H9 (cell line): Measurements from ENCODE around the gene TENM3. TPM values are rescaled to one million over a fixed set of nuclear protein-coding genes. Genes with fewer than 3 reads are reported as not detected.

Experiments
- DNase-seq: peaks from one replicate; pipeline ENCODE4 v3.0.0-alpha.2; 2017
- H2AFZ ChIP-seq: one replicate; pipeline ENCODE4 v1.6.1; 2013; ENCODE audit warnings: mild to moderate bottlenecking, low read length, control low read depth, moderate library complexity
- H2AK5ac ChIP-seq: 2 replicates; pipeline ENCODE4 v1.6.1; 2013; ENCODE audit warnings: low read length, control low read depth, mixed read lengths; ENCODE audit not compliant: insufficient read length
- H2BK120ac ChIP-seq: one replicate; pipeline ENCODE4 v1.6.1; 2013; ENCODE audit warnings: low read depth, mild to moderate bottlenecking, low read length, control low read depth, inconsistent platforms; ENCODE audit not compliant: poor library complexity, severe bottlenecking
- H2BK12ac ChIP-seq: 2 replicates; pipeline ENCODE4 v1.6.1; 2013; ENCODE audit warnings: low read length, control low read depth, mixed read lengths, low read depth; ENCODE audit not compliant: insufficient read length
- H2BK15ac ChIP-seq: 2 replicates; pipeline ENCODE4 v1.6.1; 2013; ENCODE audit warnings: low read depth, low read length, control low read depth
- H2BK20ac ChIP-seq: one replicate; pipeline ENCODE4 v1.6.1; 2013; ENCODE audit warnings: low read depth, mild to moderate bottlenecking, low read length, control low read depth, inconsistent platforms; ENCODE audit not compliant: poor library complexity, severe bottlenecking
- H2BK5ac ChIP-seq: 2 replicates; pipeline ENCODE4 v1.6.1; 2013; ENCODE audit warnings: low read length, control low read depth, mixed read lengths; ENCODE audit not compliant: insufficient read length
- H3K14ac ChIP-seq: 2 replicates; pipeline ENCODE4 v1.6.1; 2013; ENCODE audit warnings: low read length, control low read depth; ENCODE audit not compliant: insufficient read depth
- H3K18ac ChIP-seq: 2 replicates; pipeline ENCODE4 v1.6.1; 2013; ENCODE audit warnings: low read depth, mild to moderate bottlenecking, mixed read lengths, low read length, control low read depth; ENCODE audit not compliant: insufficient read length
- H3K23ac ChIP-seq: 2 replicates; pipeline ENCODE4 v1.6.1; 2013; ENCODE audit warnings: low read length, control low read depth, mixed read lengths, low read depth; ENCODE audit not compliant: insufficient read length
- H3K23me2 ChIP-seq: 2 replicates; pipeline ENCODE4 v1.6.1; 2013; ENCODE audit warnings: low read depth, mild to moderate bottlenecking, mixed read lengths, low read length, control low read depth; ENCODE audit not compliant: insufficient read length, poor library complexity, severe bottlenecking
- H3K27ac ChIP-seq: 2 replicates; pipeline ENCODE4 v1.5.1; 2013; ENCODE audit warnings: low read length, control low read depth, mixed read lengths, low read depth; ENCODE audit not compliant: insufficient read length
- H3K27me3 ChIP-seq: 2 replicates; pipeline ENCODE4 v1.6.1; 2013; ENCODE audit warnings: low read length, control low read depth, inconsistent platforms; ENCODE audit not compliant: insufficient read depth
- H3K4ac ChIP-seq: 2 replicates; pipeline ENCODE4 v1.6.1; 2013; ENCODE audit warnings: low read depth, mild to moderate bottlenecking, control low read depth, inconsistent platforms, low read length, moderate library complexity
- H3K4me1 ChIP-seq: 2 replicates; pipeline ENCODE4 v1.6.1; 2013; ENCODE audit warnings: low read length, control low read depth, inconsistent platforms; ENCODE audit not compliant: insufficient read depth
- H3K4me2 ChIP-seq: 2 replicates; pipeline ENCODE4 v1.6.1; 2013; ENCODE audit warnings: low read length, control low read depth, mixed read lengths; ENCODE audit not compliant: insufficient read length, insufficient read depth
- H3K56ac ChIP-seq: 2 replicates; pipeline ENCODE4 v1.6.1; 2013; ENCODE audit warnings: low read depth, mild to moderate bottlenecking, mixed read lengths, low read length, control low read depth; ENCODE audit not compliant: insufficient read length
- H3K79me1 ChIP-seq: 2 replicates; pipeline ENCODE4 v1.6.1; 2013; ENCODE audit warnings: low read depth, mild to moderate bottlenecking, moderate library complexity, low read length, control low read depth, inconsistent platforms; ENCODE audit not compliant: insufficient read depth, poor library complexity, severe bottlenecking
- H3K79me2 ChIP-seq: 2 replicates; pipeline ENCODE4 v1.6.1; 2013; ENCODE audit warnings: low read length, control low read depth, inconsistent platforms; ENCODE audit not compliant: insufficient read depth
- H3K9ac ChIP-seq: 2 replicates; pipeline ENCODE4 v1.6.1; 2013; ENCODE audit warnings: low read length, control low read depth, mixed read lengths; ENCODE audit not compliant: insufficient read length; ENCODE audit errors: extremely low read depth
- H3K9me3 ChIP-seq: one replicate; pipeline ENCODE4 v1.6.1; 2013; ENCODE audit warnings: low read depth, low read length, inconsistent platforms; ENCODE audit not compliant: control insufficient read depth
- H3T11ph ChIP-seq: one replicate; pipeline ENCODE4 v1.6.1; 2013; ENCODE audit warnings: mild to moderate bottlenecking, low read length, control low read depth, inconsistent platforms
- H4K20me1 ChIP-seq: one replicate; pipeline ENCODE4 v1.6.1; 2013; ENCODE audit not compliant: control insufficient read depth, insufficient read length, insufficient read depth
- H4K5ac ChIP-seq: 2 replicates; pipeline ENCODE4 v1.6.1; 2013; ENCODE audit warnings: low read depth, mild to moderate bottlenecking, mixed read lengths, low read length, control low read depth; ENCODE audit not compliant: insufficient read length
- H4K8ac ChIP-seq: replicated peaks from 2 replicates; pipeline ENCODE4 v1.6.1; 2013; ENCODE audit warnings: low read length, control low read depth, mixed read lengths, low read depth; ENCODE audit not compliant: insufficient read length
- H4K91ac ChIP-seq: 2 replicates; pipeline ENCODE4 v1.6.1; 2013; ENCODE audit warnings: low read depth, mild to moderate bottlenecking, moderate library complexity, mixed read lengths, low read length, control low read depth; ENCODE audit not compliant: insufficient read length
- H3K27ac Mint-ChIP-seq, 3 experiments: 2 replicates in 2 of 3; 3 replicates in 1 of 3; pipeline ENCODE4 v1.8.0; 2020 to 2021; ENCODE audit warnings: mixed read lengths in 3 of 3, mild to moderate bottlenecking in 1 of 3, moderate library complexity in 1 of 3
- H3K27me3 Mint-ChIP-seq: 2 replicates; pipeline ENCODE4 v1.8.0; 2021; ENCODE audit warnings: low read depth, mild to moderate bottlenecking, moderate library complexity, mixed read lengths
- H3K36me3 Mint-ChIP-seq, 3 experiments: 2 replicates in 2 of 3; 3 replicates in 1 of 3; pipeline ENCODE4 v1.8.0; 2020 to 2021; ENCODE audit warnings: low read depth in 3 of 3, mixed read lengths in 3 of 3; ENCODE audit not compliant: insufficient read depth in 1 of 3
- H3K4me1 Mint-ChIP-seq, 2 experiments: 2 replicates each; pipeline ENCODE4 v1.8.0; 2020; ENCODE audit warnings: mixed read lengths in 2 of 2
- H3K4me3 Mint-ChIP-seq, 2 experiments: 2 replicates in 1 of 2; 3 replicates in 1 of 2; pipeline ENCODE4 v1.8.0; 2020 to 2021; ENCODE audit warnings: mild to moderate bottlenecking in 2 of 2, mixed read lengths in 2 of 2, moderate library complexity in 1 of 2
- H3K9me3 Mint-ChIP-seq, 2 experiments: 2 replicates in 1 of 2; 3 replicates in 1 of 2; pipeline ENCODE4 v1.8.0; 2020; ENCODE audit warnings: mild to moderate bottlenecking in 2 of 2, mixed read lengths in 2 of 2, moderate library complexity in 1 of 2
- WGBS: extraction: QIAGEN DNeasy Blood & Tissue Kit; methylation state at CpG from one replicate; pipeline ENCODE4 v1.1.7; 2013; ENCODE audit warnings: missing lambda C conversion rate, low lambda C conversion rate, mixed read lengths; ENCODE audit not compliant: insufficient read length; ENCODE audit errors: extremely low coverage; 5-methylcytosine and 5-hydroxymethylcytosine counted together
- total RNA-seq: library from RNA; stranded (reverse); gene quantifications from 2 replicates; pipeline ENCODE4 v1.2.1, GENCODE V29; 2021
- TF ChIP-seq, protein P1 (sequence below): fragments of 200-600 bp; sonication (generic); conservative IDR thresholded peaks from 3 replicates; pipeline ENCODE4 v1.8.0; 2021; ENCODE audit warnings: antibody characterized with exemption, mild to moderate bottlenecking

TENM3 gene
- total RNA-seq, 1 experiment from 2014 or later, result 49.6 TPM

DNA sequence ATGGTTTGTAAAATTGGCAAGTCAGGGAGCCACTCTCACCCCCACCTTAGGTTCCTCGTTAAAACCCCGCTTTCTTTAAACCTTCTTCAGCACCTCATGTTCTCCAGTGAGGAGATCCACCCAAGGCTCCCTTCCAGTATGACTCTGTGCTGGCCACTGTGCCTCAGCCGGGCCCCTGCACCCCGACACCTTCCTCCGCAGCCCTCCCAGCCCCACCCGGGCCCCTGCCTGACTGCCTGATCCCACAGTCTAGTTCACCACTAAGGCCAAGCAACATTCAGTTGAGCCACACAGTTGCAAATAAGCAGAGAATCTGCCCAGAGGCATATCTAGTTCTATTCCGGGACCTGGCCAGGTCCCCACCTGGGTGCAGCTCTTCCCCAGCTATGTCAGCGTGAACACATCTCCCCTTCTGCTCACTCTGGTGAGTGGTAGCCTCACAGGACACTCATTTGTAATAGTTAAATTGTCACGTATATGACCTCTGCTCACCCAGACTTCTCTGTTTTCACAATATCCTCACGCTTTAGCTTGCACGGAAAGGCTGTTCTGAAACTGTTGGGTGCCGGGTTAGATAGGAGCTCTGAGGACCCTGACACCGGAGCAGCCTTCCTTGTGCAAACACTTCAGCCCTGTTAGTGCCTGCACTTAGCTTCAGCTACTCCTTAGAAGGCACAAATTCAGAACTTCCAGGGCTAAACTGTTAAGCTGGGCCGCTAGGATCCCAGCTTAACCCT is 527.2 kb downstream of the TENM3 start:
- peaks cover 23 to 37% of the 10 kb centered on the region in 2 experiments for H3K4me1 Mint-ChIP-seq
- Histone ChIP-seq H3K27ac (no peak overlapping the region), H3K4ac (no peak overlapping the region), H2BK120ac (no peak overlapping the region), H4K91ac (no peak overlapping the region), H3K79me2 (no peaks in the 10 kb centered on the region), H3K23me2 (no peaks in the 10 kb centered on the region), H3T11ph (no peak overlapping the region), H2AK5ac (no peak overlapping the region), H4K8ac (no peak overlapping the region), H2BK5ac (no peak overlapping the region), H2BK15ac (no peak overlapping the region), H2AFZ (no peak overlapping the region), H3K9ac (no peak overlapping the region), H3K23ac (no peak overlapping the region), H4K5ac (no peak overlapping the region), H2BK20ac (no peak overlapping the region), H3K4me2 (no peak overlapping the region), H3K4me1 (peaks cover 5% of the 10 kb centered on the region; the same call in 1 of the 2 replicates), H2BK12ac (no peak overlapping the region), H3K27me3 (no peaks in the 10 kb centered on the region), H3K9me3 (no peaks in the 10 kb centered on the region), H3K14ac (no peak overlapping the region), H3K79me1 (no peaks in the 10 kb centered on the region), H3K18ac (no peak overlapping the region), H4K20me1 (no peaks in the 10 kb centered on the region), H3K56ac (no peak overlapping the region)
- no peak overlapping the region for H3K4me3 Mint-ChIP-seq
- no peaks in the 10 kb centered on the region for H3K27me3 Mint-ChIP-seq
- TF ChIP-seq, protein P1, sequence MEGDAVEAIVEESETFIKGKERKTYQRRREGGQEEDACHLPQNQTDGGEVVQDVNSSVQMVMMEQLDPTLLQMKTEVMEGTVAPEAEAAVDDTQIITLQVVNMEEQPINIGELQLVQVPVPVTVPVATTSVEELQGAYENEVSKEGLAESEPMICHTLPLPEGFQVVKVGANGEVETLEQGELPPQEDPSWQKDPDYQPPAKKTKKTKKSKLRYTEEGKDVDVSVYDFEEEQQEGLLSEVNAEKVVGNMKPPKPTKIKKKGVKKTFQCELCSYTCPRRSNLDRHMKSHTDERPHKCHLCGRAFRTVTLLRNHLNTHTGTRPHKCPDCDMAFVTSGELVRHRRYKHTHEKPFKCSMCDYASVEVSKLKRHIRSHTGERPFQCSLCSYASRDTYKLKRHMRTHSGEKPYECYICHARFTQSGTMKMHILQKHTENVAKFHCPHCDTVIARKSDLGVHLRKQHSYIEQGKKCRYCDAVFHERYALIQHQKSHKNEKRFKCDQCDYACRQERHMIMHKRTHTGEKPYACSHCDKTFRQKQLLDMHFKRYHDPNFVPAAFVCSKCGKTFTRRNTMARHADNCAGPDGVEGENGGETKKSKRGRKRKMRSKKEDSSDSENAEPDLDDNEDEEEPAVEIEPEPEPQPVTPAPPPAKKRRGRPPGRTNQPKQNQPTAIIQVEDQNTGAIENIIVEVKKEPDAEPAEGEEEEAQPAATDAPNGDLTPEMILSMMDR, result no peak
- no peaks in the 10 kb centered on the region for H3K9me3 Mint-ChIP-seq
- H3K36me3 Mint-ChIP-seq, result peaks cover 14 to 25% (median 16%) of the 10 kb centered on the region in 3 experiments
- no CpG with 5 or more reads among the region's 14 CpGs for WGBS
- no peak overlapping the region for H3K27ac Mint-ChIP-seq
- DNase-seq, result peak; percentile 39
